ENCODE results near the gene C4B.

DNA sequence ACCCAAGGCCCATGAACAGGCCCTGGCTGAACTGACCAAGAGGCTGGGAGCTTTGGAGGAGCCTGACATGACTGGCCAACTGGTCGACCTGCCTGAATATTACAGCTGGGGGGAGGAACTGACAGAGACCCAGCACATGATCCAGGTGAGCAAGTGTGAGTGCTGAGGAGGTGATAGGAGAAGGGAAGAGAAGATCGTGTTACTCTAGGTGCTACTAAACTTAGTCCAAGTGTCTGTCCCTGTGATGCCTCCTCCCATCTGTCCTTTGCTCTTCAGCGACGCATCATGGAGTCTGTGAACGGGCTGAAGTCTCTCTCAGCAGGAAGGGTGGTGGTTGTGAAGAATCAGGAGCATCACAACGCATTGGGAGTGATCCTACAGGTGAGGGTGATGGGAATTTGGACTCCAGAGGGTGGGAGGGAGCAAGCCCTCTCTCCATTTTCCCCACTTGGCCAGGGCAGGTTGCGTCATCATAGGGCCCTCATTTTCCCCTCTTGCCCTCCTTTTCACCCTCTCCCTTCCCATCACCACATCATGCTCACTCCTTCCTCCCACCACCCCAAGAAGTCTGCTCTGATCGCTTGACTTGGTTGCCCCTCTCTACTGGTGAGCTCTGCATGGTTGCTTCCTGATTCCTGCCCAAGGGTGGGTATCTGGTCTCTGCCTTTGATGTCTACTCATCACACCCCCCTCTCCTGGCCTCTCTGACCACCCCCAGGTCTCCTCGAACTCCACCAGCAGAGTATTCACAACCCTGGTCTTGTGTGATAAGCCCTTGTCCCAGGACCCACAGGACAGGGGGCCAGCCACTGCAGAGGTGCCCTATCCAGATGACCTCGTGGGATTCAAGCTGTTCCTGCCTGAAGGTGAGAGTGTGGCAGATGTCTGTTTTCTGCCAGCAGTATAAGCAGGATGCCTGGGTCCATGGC is 47.3 kb upstream of the C4B start:
- TF ChIP-seq, protein P1, sequence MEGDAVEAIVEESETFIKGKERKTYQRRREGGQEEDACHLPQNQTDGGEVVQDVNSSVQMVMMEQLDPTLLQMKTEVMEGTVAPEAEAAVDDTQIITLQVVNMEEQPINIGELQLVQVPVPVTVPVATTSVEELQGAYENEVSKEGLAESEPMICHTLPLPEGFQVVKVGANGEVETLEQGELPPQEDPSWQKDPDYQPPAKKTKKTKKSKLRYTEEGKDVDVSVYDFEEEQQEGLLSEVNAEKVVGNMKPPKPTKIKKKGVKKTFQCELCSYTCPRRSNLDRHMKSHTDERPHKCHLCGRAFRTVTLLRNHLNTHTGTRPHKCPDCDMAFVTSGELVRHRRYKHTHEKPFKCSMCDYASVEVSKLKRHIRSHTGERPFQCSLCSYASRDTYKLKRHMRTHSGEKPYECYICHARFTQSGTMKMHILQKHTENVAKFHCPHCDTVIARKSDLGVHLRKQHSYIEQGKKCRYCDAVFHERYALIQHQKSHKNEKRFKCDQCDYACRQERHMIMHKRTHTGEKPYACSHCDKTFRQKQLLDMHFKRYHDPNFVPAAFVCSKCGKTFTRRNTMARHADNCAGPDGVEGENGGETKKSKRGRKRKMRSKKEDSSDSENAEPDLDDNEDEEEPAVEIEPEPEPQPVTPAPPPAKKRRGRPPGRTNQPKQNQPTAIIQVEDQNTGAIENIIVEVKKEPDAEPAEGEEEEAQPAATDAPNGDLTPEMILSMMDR (conservative IDR thresholded peaks at IDR 0.05 in 1 of 2, IDR thresholded peaks at IDR 0.05 in 1 of 2; ENCODE audit: low read depth in 1 of 2, low read length in 2 of 2) = no peak
- no peak for TF ChIP-seq EZH2 (IDR thresholded peaks at IDR 0.05; ENCODE audit: low read length, missing control alignments)

Data from fibroblast of lung (primary cell).